Measurements from ENCODE around the gene SLC8A1.

The SLC8A1 gene

DNA sequence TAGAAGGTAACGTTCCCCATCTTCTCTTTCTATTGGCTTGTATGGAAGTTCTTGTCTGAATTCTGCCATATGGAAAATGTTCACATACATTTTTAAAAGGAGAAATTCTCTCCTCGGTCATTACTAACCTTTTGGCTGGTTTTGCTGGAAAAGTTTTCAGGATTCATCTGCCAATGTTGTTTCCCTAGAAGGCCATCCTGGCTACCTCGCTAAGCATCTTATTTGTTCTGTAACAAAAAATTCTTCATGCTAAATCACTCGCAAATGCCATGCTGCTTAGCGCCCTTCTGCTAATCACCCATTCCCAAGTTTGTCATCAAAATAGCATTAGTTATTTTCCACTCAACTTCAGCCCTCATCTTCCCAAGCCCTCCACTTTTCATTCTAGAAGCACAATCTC, 262.0 kb downstream of the SLC8A1 start:
- TF ChIP-seq MYC (IDR thresholded peaks at IDR 0.05; ENCODE audit: low read depth, low read length) (no peak), POLR2A (IDR thresholded peaks at IDR 0.05; ENCODE audit: extremely low read depth, insufficient read length) (no peak), MAX (IDR thresholded peaks at IDR 0.05; ENCODE audit: low read depth, low read length) (no peak), CTCF (IDR thresholded peaks at IDR 0.05; ENCODE audit: low read depth, low read length) (no peak)
- DNase-seq (ENCODE audit: low read depth): no peak
- no peak overlapping the region for H3K4me3 ChIP-seq (ENCODE audit: low read depth, low read length)

- TF ChIP-seq POLR2A (IDR thresholded peaks at IDR 0.05; ENCODE audit: extremely low read depth, insufficient read length) (no peak), CTCF (IDR thresholded peaks at IDR 0.05; ENCODE audit: low read depth, low read length) (no peak), MAX (IDR thresholded peaks at IDR 0.05; ENCODE audit: low read depth, low read length) (no peak), MYC (IDR thresholded peaks at IDR 0.05; ENCODE audit: low read depth, low read length) (no peak)
- no peak overlapping the region for H3K4me3 ChIP-seq (ENCODE audit: low read depth, low read length)
- no peak for DNase-seq (ENCODE audit: low read depth)
These were observed 264.8 kb downstream of the SLC8A1 start for GRCh38 chr2:40187054-40187453.

DNA sequence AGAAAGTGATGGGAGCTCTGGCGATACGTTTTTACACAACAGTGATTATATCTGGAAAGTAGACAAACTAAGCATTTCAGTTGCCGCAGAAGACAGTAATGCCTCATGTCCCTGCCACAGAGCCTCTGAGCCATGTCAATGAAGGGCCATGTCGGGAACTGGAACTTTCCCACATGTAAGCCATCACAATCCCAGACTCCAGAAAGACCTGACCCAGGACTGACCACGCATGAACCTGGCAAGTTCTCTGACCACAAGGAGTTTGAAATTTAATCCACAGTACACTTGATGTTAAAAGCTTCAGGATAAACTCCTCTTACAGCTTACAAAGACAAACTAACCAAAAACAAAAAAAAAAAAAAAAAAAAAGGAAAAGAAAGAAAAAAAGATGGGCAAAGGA, 267.3 kb downstream of the SLC8A1 start:
- no peak for DNase-seq (ENCODE audit: low read depth)
- TF ChIP-seq POLR2A (IDR thresholded peaks at IDR 0.05; ENCODE audit: extremely low read depth, insufficient read length) (no peak), CTCF (IDR thresholded peaks at IDR 0.05; ENCODE audit: low read depth, low read length) (no peak), MAX (IDR thresholded peaks at IDR 0.05; ENCODE audit: low read depth, low read length) (no peak), MYC (IDR thresholded peaks at IDR 0.05; ENCODE audit: low read depth, low read length) (no peak)
- no peak overlapping the region for H3K4me3 ChIP-seq (ENCODE audit: low read depth, low read length)

GRCh38 chr2:40181855-40182254, 270.0 kb downstream of the SLC8A1 start:
- no peak overlapping the region for H3K4me3 ChIP-seq (ENCODE audit: low read depth, low read length)
- DNase-seq (ENCODE audit: low read depth): no peak
- TF ChIP-seq POLR2A (IDR thresholded peaks at IDR 0.05; ENCODE audit: extremely low read depth, insufficient read length): no peak
- TF ChIP-seq CTCF (IDR thresholded peaks at IDR 0.05; ENCODE audit: low read depth, low read length): no peak
- no peak for TF ChIP-seq MAX (IDR thresholded peaks at IDR 0.05; ENCODE audit: low read depth, low read length)
- no peak for TF ChIP-seq MYC (IDR thresholded peaks at IDR 0.05; ENCODE audit: low read depth, low read length)

- no peak for DNase-seq (ENCODE audit: low read depth)
- H3K4me3 ChIP-seq (ENCODE audit: low read depth, low read length): no peak overlapping the region
- TF ChIP-seq MYC (IDR thresholded peaks at IDR 0.05; ENCODE audit: low read depth, low read length): no peak
- TF ChIP-seq MAX (IDR thresholded peaks at IDR 0.05; ENCODE audit: low read depth, low read length): no peak
- no peak for TF ChIP-seq POLR2A (IDR thresholded peaks at IDR 0.05; ENCODE audit: extremely low read depth, insufficient read length)
- TF ChIP-seq CTCF (IDR thresholded peaks at IDR 0.05; ENCODE audit: low read depth, low read length): no peak
These were observed 272.1 kb downstream of the SLC8A1 start for GRCh38 chr2:40179801-40180200.

DNA sequence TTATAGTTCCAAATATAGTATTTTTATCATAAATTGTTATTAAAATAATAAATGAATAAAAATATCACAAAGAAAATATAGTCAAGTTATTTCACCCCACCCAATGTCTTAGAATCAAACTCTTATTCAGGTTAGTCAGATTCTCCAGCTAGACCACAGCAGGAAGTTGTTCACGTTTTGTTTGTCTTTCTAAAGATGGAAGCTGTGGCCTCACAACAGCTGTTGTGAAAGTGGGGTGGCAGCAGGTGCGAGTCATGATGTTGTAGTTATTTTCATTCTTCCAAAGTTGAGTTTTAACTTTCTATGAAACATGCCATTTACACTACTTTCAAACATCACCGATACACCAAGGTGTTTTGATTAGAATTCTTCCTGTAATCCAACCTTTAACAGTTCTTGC, 272.9 kb downstream of the SLC8A1 start:
- no peak for TF ChIP-seq MYC (IDR thresholded peaks at IDR 0.05; ENCODE audit: low read depth, low read length)
- no peak for TF ChIP-seq CTCF (IDR thresholded peaks at IDR 0.05; ENCODE audit: low read depth, low read length)
- no peak for TF ChIP-seq POLR2A (IDR thresholded peaks at IDR 0.05; ENCODE audit: extremely low read depth, insufficient read length)
- TF ChIP-seq MAX (IDR thresholded peaks at IDR 0.05; ENCODE audit: low read depth, low read length): no peak
- H3K4me3 ChIP-seq (ENCODE audit: low read depth, low read length): no peak overlapping the region
- no peak for DNase-seq (ENCODE audit: low read depth)
